T-helper 1 cell treated with Interleukin-12 subunit alpha and Interleukin-12 subunit beta and Interleukin-4 antibody, amounts not matched to agents 30 μg/mL and 1 μg/mL, for 36 hours (primary cell): Measurements from ENCODE around the gene MLPH.
A peak's percentile ranks its signal among the peaks of the same experiment; 100 is the strongest.

ENCODE experiments used
- H3K27ac Mint-ChIP-seq: one replicate; pipeline ENCODE4 v1.8.0; 2021; ENCODE audit warnings: mild to moderate bottlenecking, mixed read lengths
- H3K27me3 Mint-ChIP-seq: one replicate; pipeline ENCODE4 v1.8.0; 2021; ENCODE audit warnings: low read depth, mixed read lengths
- H3K36me3 Mint-ChIP-seq: one replicate; pipeline ENCODE4 v1.8.0; 2021; ENCODE audit warnings: low read depth, mixed read lengths
- H3K4me1 Mint-ChIP-seq: one replicate; pipeline ENCODE4 v1.8.0; 2021; ENCODE audit warnings: low read depth, mixed read lengths
- H3K4me3 Mint-ChIP-seq: one replicate; pipeline ENCODE4 v1.8.0; 2021; ENCODE audit warnings: mild to moderate bottlenecking, moderate library complexity, mixed read lengths
- H3K9me3 Mint-ChIP-seq: one replicate; pipeline ENCODE4 v1.8.0; 2021; ENCODE audit warnings: mixed read lengths

Gene MLPH

DNA sequence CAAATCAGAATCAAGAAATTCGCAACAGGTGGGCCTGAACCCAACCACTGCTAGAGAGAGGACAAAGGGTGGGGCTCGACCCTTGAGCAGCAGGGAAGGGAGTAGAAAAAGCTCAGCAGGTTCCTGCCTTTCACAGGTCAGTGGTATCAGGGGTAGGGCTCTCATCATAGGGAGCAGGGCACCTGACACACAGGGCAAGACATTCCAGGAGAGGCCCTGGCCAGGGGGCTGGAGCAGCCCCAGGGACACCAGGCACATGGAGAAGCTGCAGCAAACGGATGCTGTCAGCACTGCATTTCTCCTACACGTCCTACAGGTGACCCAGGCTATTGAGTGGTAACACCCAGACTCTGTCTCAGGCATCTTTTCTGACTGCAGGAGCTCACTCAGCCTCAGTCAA lies 17.2 kb upstream of the MLPH start:
- no peaks in the 10 kb centered on the region for H3K36me3 Mint-ChIP-seq
- peaks cover 4% of the 10 kb centered on the region for H3K27me3 Mint-ChIP-seq
- no peak overlapping the region for H3K27ac Mint-ChIP-seq
- no peaks in the 10 kb centered on the region for H3K9me3 Mint-ChIP-seq
- H3K4me1 Mint-ChIP-seq, result peaks cover 4% of the 10 kb centered on the region
- H3K4me3 Mint-ChIP-seq, result no peak overlapping the region

DNA sequence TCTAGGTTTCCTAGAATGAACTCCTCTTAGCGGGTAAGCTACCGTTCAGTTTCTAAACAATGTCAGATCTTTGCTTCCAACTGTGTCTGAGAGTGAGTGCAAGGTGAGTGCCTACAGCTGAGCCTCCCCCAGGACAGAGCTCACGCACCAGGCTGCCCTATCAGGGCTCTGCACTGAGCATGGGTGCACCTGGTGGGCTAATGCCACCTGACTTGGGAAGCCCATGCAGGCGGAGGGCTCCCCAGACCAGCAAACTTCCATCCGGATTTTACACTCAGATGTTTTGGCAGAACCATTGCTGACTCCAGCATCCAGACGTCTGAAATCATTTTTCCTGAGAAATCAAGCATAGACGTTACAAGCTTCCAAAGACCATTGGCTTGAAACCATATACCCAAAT lies 16.1 kb upstream of the MLPH start:
- H3K4me3 Mint-ChIP-seq, result no peak overlapping the region
- peaks cover 7% of the 10 kb centered on the region for H3K4me1 Mint-ChIP-seq

DNA sequence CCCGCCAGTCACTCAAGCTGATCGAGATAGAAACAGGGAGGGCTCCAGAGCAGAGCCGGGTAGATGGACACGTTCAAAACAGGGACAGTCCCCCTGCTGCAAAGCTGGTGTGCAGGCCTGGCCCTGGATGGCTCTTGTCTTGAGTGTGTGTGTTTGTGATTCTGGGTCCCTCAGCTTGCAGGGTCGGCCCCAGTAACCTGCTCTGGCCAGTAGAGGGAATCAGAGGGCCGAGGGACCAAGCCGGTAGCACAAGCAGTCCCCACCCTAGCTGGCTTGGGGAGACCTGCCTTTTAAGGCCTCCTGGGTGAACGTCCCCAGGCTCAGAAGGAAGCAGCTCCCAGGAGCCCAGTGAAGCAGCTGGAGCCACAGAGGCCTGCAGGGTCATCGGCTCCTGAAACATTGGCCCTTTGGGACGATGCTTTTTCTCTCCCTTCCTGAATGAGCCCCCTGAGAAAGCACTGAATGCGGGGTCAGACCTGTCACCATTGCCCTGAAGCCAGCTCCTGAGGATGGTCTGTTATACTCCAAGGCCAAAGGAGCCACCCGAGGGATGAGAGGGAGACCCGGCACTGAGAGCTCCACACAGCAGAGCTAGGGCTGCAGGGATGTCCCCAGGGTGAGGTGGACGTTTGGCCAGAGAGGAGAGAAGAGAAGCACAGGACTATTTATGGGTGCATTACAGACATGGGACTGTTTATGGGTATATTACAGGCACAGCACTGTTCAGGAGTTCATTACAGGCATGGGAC lies 15.4 kb upstream of the MLPH start:
- Mint-ChIP-seq H3K9me3 (no peaks in the 10 kb centered on the region), H3K27ac (no peak overlapping the region), H3K4me3 (no peak overlapping the region), H3K36me3 (no peaks in the 10 kb centered on the region), H3K27me3 (peaks cover 12% of the 10 kb centered on the region), H3K4me1 (peaks cover 10% of the 10 kb centered on the region)

More for the DNA sequence above, 16.1 kb upstream of the MLPH start:
- Mint-ChIP-seq H3K27ac (no peak overlapping the region), H3K9me3 (no peaks in the 10 kb centered on the region), H3K27me3 (peaks cover 6% of the 10 kb centered on the region), H3K36me3 (no peaks in the 10 kb centered on the region)

DNA sequence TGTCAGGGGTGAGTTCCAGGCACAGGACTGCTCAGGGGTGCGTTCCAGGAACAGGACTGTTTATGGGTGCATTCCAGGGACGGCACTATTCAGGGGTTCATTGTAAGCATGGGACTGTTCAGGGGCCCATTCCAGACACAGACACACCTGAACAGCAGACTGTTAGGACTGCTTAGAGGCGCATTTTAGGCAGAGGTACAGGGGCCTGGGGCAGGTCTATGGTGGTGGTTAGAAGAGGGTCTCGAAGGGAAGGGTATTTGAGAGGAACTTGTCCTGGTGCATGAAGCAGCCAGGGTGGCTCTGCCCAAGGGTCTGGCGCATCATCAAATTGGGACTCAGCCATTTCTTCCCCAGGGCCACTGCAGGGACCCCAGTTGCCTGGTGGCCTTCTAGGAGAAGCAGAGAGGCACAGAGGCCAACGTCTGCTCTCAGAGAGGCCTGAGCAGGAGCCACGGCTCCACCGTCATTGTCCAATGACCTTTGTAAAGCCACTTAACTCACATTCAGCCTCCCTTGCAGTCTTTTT lies 14.8 kb upstream of the MLPH start:
- no peaks in the 10 kb centered on the region for H3K36me3 Mint-ChIP-seq

DNA sequence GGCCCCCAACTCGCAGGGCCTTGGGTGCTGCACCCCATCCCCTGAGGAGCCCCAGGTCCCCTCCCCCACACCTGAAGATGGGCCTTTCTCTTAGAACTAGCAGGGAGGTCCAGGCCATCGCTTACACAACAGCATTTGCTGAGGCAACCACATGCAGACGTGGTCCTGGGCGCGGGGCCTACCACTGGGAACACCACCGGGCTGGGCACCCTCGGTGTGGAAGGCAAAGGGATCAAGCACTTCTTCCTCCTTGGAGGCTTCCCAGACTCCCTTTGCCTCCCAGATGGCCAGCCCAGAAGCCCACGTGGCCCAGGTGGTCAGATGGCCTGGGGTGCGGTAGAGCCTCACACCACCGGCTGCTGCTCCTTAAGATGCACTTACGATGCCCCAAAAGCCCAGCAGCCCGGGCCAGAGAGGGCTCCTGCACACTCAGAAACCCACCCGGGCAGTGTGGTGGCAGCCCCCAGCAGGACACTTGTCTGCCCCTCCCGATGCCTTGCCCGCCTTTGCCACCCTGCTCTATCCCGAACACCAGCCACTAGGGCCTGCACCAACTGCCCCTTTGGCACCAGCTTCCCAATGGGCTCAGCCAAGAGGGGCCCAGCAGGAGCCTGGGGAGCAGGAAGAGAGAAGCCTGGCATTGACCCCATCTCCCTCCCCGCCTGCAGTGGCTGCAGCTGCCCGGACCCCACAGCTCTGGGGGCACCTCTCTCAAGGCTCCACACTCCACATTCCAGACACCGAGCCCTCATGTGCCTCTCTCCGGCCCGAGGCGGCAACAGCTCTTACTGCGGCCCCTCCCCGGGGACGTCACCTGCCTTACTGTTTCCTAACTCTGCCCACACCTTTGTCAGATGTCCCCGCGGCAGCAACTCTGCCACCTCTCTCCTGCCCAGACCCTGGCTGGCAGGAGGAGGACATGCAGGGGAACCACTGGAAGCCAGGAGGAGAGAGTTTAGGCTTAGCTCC lies 13.9 kb upstream of the MLPH start:
- Mint-ChIP-seq H3K27me3 (peaks cover 26% of the 10 kb centered on the region), H3K9me3 (no peaks in the 10 kb centered on the region), H3K36me3 (no peaks in the 10 kb centered on the region), H3K27ac (no peak overlapping the region), H3K4me1 (peaks cover 10% of the 10 kb centered on the region), H3K4me3 (peak overlapping the region; percentile 64)

More for the DNA sequence above, 14.8 kb upstream of the MLPH start:
- H3K9me3 Mint-ChIP-seq, result no peaks in the 10 kb centered on the region
- H3K4me3 Mint-ChIP-seq, result peak overlapping the region; percentile 22
- no peak overlapping the region for H3K27ac Mint-ChIP-seq
- H3K4me1 Mint-ChIP-seq, result peaks cover 10% of the 10 kb centered on the region
- peaks cover 18% of the 10 kb centered on the region for H3K27me3 Mint-ChIP-seq

DNA sequence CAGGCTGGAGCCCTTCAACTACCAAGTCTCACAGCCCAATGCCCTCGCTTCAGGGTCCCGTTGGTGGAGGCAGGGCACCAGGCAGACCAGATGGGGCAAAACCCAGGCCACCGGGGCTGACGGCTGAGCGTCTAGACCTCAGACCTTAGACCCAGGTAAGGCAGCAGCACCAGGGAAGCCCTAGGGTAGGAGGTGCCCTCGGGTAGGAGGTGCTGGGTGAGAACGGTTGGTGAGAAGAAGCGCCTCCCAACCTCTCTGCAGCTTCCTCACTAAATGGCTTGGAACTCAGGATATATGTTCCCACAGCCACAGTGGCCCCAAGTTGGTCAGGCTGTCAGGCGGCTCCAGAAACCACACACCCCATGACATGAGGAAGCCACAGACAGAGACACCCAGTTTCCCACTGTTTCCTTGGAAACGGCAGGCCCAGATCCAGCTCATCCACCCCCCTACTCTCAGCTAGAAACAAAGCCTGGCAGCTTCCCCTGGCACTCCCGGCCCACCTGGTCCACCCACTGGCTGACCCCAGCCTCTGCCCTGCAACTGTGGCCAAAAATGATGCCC lies 13.1 kb upstream of the MLPH start:
- H3K36me3 Mint-ChIP-seq, result no peaks in the 10 kb centered on the region
- peaks cover 30% of the 10 kb centered on the region for H3K27me3 Mint-ChIP-seq
- H3K4me1 Mint-ChIP-seq, result peaks cover 10% of the 10 kb centered on the region
- no peak overlapping the region for H3K27ac Mint-ChIP-seq
- peak overlapping the region; percentile 64 for H3K4me3 Mint-ChIP-seq
- H3K9me3 Mint-ChIP-seq, result no peaks in the 10 kb centered on the region

DNA sequence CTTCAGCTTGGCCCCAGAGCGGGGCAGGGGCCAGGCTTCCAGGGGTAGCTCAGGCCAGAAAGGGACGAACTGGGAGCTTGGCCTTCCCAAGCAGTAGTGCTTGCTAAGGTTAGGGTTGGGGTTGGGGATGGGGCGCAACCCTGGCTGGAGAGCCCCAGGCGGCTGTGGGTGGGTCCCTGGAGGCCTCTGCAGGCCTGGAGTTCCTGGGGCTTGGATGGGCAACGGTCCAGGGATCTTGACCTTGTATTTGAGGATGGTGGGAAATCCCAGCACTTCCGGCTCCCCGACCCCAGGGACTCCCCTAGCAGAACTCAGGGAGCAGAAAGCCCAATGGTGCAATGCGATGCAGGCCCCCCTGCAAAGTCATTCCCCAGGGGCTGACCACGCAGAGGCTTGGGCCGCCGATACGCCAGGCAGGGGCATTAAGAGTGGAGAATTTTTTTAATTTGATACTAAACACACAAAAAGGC lies 12.6 kb upstream of the MLPH start:
- Mint-ChIP-seq H3K27me3 (peaks cover 30% of the 10 kb centered on the region), H3K4me1 (peaks cover 10% of the 10 kb centered on the region), H3K27ac (peak overlapping the region; percentile 73), H3K36me3 (no peaks in the 10 kb centered on the region), H3K9me3 (no peaks in the 10 kb centered on the region), H3K4me3 (peak overlapping the region; percentile 81)

DNA sequence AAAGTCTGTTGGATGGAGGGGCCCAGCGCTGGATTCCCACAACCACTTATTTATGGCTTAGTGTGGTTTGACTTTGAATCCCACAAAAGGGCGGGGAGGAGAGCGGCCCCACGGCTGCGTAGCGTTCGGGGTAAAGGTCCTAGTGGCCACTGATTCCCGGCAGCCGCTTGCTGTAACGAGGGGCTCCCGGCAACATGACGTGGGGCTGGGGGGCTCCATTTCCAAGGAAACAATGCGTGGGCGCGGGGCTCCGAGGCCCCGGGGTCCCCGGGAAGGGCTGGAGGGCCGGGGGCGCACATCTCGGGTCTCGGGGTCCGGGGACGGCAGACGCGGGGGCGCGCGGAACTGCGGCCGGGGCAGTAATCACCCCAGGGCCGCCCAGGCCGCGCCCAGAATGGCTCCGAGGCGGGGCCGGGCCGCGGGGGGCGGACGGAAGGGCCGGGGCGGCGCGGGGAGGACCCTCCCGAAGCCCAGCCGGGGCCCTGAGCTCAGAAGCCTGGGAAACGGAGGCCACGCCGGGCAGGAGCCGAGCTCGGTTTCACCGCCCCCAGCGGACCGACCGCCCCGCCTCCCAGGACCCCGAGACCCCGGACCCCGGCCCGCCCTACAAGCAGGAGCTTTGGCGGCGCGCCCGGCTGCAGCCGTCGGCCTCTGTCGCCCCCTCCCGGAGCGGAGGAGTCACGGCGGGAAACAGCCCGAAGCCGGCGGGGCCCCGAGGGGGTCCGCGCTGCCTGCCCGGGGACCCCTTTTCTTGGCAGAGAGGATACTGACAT lies 11.9 kb upstream of the MLPH start:
- H3K4me1 Mint-ChIP-seq, result peaks cover 10% of the 10 kb centered on the region
- peak overlapping the region; percentile 81 for H3K4me3 Mint-ChIP-seq
- H3K36me3 Mint-ChIP-seq, result no peaks in the 10 kb centered on the region
- peaks cover 31% of the 10 kb centered on the region for H3K27me3 Mint-ChIP-seq
- no peaks in the 10 kb centered on the region for H3K9me3 Mint-ChIP-seq
- peak overlapping the region; percentile 73 for H3K27ac Mint-ChIP-seq

DNA sequence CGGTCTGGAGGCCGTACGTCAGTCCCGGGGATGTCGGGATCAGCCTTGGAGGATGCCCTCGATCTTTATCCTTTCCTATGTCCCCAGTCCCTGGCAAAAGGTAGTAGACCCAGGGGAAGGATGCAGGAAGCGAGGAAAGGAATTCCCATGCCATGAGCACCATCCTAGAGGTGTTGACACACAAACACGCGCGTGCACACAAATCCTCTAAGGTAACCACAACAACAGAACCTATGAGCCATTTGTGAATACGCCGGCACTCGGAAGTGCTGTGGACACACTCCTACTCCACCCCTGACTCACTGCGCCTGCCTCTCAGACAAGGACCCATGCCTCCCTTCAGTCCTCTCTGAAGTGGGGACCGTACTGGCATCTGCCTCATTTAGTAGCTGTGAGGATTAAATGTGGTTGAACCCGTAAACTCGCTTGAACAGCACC lies 11.3 kb upstream of the MLPH start:
- no peaks in the 10 kb centered on the region for H3K9me3 Mint-ChIP-seq
- peak overlapping the region; percentile 53 for H3K27ac Mint-ChIP-seq
- peaks cover 32% of the 10 kb centered on the region for H3K27me3 Mint-ChIP-seq
- H3K36me3 Mint-ChIP-seq, result no peaks in the 10 kb centered on the region
- H3K4me3 Mint-ChIP-seq, result peak overlapping the region; percentile 68
- H3K4me1 Mint-ChIP-seq, result peaks cover 10% of the 10 kb centered on the region

DNA sequence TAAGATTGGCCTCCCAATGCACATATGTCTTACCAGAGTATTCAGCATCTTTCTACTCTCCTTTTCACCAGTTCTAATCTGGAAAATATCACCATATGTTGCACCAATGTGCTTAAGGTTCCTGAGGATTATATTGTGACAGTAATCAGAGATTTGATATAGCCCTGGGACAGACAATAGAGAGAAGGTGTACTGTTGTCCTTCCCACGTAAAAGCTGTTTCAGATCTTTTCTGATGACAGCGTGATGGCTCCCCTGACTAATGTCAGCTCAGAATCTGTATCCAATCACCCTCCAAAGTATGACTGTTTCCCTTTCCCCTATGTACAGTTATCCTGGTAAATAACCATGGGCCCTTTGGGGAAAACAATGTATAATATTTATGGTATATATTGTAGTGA lies 9.0 kb upstream of the MLPH start:
- Mint-ChIP-seq H3K4me3 (no peak overlapping the region), H3K36me3 (no peaks in the 10 kb centered on the region), H3K4me1 (peaks cover 8% of the 10 kb centered on the region), H3K27me3 (peaks cover 47% of the 10 kb centered on the region), H3K9me3 (no peaks in the 10 kb centered on the region), H3K27ac (no peak overlapping the region)

DNA sequence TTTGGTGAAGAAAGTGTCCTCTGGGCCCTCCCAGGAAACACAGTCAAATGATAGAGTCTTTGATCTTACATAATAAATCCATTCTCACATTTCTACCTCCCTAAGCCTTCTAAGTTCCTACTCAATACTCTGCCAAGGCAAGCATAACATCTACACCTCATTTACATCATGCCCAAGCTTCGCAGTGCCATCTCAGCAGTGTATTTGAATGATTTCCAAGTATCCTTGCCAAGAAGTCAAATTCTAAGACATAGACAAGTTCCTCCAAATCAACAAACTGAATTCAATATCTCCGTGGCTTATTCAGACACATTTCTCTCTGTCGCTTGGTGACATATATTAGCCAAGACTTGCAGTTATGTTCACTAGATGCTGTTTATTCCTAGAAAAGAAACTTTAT lies 8.1 kb upstream of the MLPH start:
- H3K36me3 Mint-ChIP-seq, result no peaks in the 10 kb centered on the region
- no peak overlapping the region for H3K4me3 Mint-ChIP-seq
- peaks cover 52% of the 10 kb centered on the region for H3K27me3 Mint-ChIP-seq
- H3K4me1 Mint-ChIP-seq, result peaks cover 8% of the 10 kb centered on the region
- no peak overlapping the region for H3K27ac Mint-ChIP-seq
- no peaks in the 10 kb centered on the region for H3K9me3 Mint-ChIP-seq

DNA sequence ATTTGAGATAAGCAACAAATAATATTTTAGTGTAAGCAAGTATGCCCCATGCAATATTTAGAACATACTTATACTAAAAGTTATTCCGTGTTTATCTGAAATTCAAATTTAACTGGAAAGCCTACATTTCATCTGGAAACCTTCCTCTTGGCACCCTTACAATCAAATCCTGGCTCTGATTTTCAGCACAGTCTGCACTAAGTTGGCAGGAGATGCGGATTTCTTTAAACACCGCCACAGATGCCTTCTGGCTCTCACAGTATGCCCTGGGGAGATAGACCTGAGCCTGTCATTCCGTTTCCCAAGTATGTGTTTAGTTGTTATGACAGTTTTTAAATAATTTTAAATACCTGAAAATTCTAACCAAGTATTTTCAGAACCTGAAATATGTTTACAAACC lies 7.3 kb upstream of the MLPH start:
- Mint-ChIP-seq H3K36me3 (no peaks in the 10 kb centered on the region), H3K27ac (no peak overlapping the region), H3K4me1 (peaks cover 6% of the 10 kb centered on the region), H3K4me3 (no peak overlapping the region), H3K9me3 (no peaks in the 10 kb centered on the region), H3K27me3 (peaks cover 58% of the 10 kb centered on the region)

DNA sequence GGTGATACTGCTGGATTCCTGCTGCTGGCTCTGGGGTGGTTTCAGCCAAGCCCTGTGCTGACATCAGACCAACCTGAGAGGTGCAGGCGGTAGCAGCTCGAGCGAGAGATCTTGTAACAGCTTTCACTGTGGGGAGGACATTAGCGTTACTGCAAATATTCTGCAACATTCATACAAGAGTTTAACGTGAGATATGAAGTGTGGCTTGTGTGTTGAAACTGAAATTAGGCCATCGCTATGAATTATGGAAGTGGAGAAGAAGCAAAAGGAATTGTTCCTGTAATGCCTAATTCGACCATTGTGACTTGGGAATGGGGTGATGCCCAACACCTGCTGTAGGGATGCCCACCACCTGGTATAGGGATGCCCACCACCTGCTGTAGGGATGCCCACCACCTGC lies 6.5 kb upstream of the MLPH start:
- no peak overlapping the region for H3K27ac Mint-ChIP-seq
- H3K9me3 Mint-ChIP-seq, result no peaks in the 10 kb centered on the region
- H3K27me3 Mint-ChIP-seq, result peaks cover 64% of the 10 kb centered on the region
- H3K4me3 Mint-ChIP-seq, result no peak overlapping the region
- H3K36me3 Mint-ChIP-seq, result no peaks in the 10 kb centered on the region
- H3K4me1 Mint-ChIP-seq, result peaks cover 5% of the 10 kb centered on the region
